IPS-18c (cell line): Measurements from ENCODE around the gene C2orf49.

Experiments used
- H3K4me3 ChIP-seq: 2 replicates; pipeline ENCODE4 v1.7.0; 2013; ENCODE audit warnings: low read depth, mild to moderate bottlenecking, low read length, moderate library complexity; ENCODE audit not compliant: insufficient read depth
- H3K9me3 ChIP-seq: one replicate; pipeline ENCODE4 v1.6.1; 2013; ENCODE audit warnings: mild to moderate bottlenecking, low read length, moderate library complexity; ENCODE audit not compliant: control insufficient read depth, insufficient read depth

C2orf49 gene

DNA sequence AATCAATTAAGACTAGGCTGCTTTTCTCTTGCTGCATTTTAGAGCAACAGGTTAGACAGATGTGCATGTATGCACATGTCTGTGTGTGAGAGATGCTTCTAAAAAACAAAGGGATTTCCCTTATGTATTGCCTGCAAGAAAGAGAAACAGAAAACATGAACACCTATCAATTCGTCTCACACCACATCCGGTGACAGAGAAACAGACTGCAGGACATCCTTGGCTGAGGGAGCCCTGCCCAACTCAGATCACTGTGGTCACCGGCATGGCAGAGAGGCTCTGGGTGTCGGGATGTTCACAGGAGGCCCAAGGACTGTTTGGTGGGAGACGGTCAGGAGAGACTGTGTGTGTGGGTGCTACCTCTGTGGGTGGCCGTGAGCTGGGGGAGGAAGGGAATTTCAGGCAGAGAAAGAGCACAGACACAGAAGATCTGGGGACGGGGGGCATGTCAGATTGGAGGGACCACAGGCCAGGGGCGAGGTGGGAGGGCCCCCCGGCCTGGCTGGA is 36.6 kb downstream of the C2orf49 start:
- H3K9me3 ChIP-seq = no peaks in the 10 kb centered on the region
- no peak overlapping the region for H3K4me3 ChIP-seq

DNA sequence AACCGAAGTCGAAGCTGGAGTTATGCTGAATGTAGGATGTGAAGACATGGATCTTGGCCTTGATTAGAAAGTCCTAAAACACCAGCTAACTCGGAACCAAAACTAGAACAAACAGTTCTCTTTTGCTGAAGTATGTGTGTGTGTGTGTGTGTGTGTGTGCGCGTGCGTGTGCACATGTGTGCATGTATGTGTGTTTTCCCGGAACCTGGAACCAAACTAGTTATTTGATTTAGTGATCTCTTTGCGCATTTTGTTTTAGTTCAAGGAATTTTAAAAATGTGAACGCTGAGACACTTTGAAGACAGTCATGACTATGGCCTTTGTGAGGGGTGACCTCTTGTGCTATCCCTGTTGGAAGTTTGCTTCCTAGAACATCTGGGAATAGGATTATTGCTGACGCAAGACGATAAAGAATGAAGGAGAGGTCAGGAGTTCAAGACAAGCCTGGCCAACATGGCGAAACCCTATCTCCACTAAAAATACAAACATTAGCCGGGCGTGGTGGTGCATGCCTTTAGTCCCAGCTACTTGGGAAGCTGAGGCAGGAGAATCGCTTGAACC is 37.7 kb downstream of the C2orf49 start:
- Histone ChIP-seq H3K4me3 (no peak overlapping the region), H3K9me3 (no peaks in the 10 kb centered on the region)

GRCh38 chr2:105376010-105376409 is 38.7 kb downstream of the C2orf49 start:
- no peaks in the 10 kb centered on the region for H3K9me3 ChIP-seq
- no peak overlapping the region for H3K4me3 ChIP-seq

GRCh38 chr2:105376789-105377240 is 39.5 kb downstream of the C2orf49 start:
- H3K9me3 ChIP-seq = no peaks in the 10 kb centered on the region
- no peak overlapping the region for H3K4me3 ChIP-seq

- H3K4me3 ChIP-seq = no peak overlapping the region
- H3K9me3 ChIP-seq = no peaks in the 10 kb centered on the region
Measured at GRCh38 chr2:105377871-105378270, 40.5 kb downstream of the C2orf49 start.

DNA sequence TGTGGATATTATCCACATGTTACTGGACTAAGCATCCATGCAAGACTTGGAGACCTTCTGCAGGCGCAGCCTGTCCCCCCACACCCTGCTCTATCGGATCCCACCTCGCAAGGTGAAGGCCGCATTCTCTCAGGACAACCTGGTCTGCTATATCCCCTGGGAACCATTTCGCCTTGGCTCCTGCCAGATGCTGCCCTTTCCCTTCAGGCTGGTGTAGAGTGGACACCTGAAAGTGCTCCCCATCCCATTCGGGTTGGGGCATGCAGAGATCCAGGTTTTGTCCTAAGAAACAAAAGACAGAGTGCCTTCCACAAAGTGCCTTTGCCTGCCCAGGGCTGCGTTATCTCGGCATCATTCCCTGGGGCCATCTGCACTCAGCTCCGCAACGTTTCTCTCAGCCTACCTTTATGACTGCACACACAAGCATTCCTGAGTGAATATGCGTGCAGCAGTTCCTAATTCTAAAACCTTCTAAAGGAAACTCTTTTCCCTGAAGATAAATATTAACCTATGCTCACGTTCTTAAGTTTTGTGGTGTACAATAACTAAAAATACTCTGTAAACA is 41.0 kb downstream of the C2orf49 start:
- no peak overlapping the region for H3K4me3 ChIP-seq

GRCh38 chr2:105378921-105379383 is 41.6 kb downstream of the C2orf49 start:
- Histone ChIP-seq H3K9me3 (no peaks in the 10 kb centered on the region), H3K4me3 (no peak overlapping the region)

More for the DNA sequence above, 41.0 kb downstream of the C2orf49 start:
- no peaks in the 10 kb centered on the region for H3K9me3 ChIP-seq

DNA sequence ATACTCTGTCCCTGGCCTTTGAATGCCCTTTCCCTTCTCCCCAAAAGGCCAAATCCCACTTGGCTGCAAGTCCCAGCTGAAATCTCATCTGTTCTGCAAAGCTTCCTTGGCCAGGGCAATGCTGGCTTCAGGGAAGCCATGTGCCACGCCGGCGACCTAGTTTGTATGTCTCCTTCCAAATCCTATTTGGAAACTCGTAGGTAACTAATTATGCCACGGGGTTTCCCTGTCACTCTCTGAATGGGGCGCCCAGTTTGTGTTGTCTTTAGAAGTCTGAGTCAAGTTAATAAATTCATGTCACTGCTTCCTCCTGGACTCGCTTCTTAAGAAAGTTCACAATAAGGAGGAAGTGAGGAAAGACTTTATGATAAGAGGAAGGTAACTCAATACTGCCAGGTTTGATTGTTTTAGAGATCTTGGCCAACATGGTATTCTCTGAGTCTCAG is 42.4 kb downstream of the C2orf49 start:
- no peaks in the 10 kb centered on the region for H3K9me3 ChIP-seq
- no peak overlapping the region for H3K4me3 ChIP-seq

DNA sequence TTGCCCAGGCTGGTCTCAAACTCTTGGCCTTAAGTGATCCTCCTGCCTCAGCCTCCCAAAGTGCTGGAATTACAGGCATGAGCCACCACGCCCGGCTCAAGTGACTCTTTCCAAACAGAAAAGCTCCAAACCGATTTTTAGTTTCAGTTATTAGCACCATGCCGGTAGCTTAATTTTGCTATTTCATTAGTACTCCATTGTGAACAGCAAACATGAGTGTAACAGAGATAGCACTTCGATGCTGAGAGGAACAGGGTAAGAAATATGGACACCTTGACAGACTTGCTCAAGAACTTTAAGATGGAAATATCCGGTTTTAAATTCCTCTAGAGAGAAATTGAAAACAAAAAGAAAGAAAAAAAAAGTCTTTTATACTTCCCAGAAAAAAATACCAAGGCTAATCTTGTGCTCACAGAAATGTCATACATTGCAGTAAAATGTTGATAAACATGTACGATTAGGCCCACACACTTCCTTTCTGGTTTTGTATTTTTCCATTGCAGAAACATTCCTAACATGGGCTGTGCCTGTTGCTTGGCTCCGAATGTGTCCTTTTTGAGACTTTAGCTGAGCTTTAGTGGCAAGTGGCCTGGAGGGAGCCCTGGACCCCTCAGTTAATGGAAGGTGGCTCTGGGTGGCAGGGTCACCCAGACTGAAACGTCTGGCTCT is 43.2 kb downstream of the C2orf49 start:
- Histone ChIP-seq H3K9me3 (no peaks in the 10 kb centered on the region), H3K4me3 (no peak overlapping the region)

- no peak overlapping the region for H3K4me3 ChIP-seq
- no peaks in the 10 kb centered on the region for H3K9me3 ChIP-seq
Measured at GRCh38 chr2:105381101-105381668, 43.8 kb downstream of the C2orf49 start.

GRCh38 chr2:105382177-105382576 is 44.8 kb downstream of the C2orf49 start:
- H3K9me3 ChIP-seq = no peaks in the 10 kb centered on the region
- H3K4me3 ChIP-seq = no peak overlapping the region

GRCh38 chr2:105383432-105384166 is 46.3 kb downstream of the C2orf49 start:
- Histone ChIP-seq H3K4me3 (no peak overlapping the region), H3K9me3 (no peaks in the 10 kb centered on the region)

DNA sequence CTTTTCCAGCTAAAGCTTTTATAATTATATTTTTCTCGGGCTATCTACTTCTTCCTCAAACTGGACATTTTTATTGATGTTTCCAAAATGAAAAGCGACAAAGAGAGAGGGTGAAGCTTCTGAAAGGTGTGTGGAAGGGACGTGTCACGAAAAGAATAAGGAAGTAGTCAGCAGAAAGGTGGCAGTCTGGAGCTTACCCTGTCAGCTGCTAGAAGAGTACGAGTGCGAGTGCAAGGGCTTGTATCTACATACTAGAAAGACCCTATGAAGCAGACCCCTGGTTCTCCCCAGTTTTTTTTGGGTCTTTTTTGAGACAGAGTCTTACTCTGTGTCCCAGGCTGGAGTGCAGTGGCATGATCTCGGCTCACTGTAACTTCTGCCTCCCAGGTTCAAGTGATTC is 46.9 kb downstream of the C2orf49 start:
- H3K9me3 ChIP-seq = no peaks in the 10 kb centered on the region
- H3K4me3 ChIP-seq = no peak overlapping the region

GRCh38 chr2:105384861-105385260 is 47.5 kb downstream of the C2orf49 start:
- Histone ChIP-seq H3K9me3 (no peaks in the 10 kb centered on the region), H3K4me3 (no peak overlapping the region)

- Histone ChIP-seq H3K9me3 (no peaks in the 10 kb centered on the region), H3K4me3 (no peak overlapping the region)
Measured at GRCh38 chr2:105385731-105386540, 48.6 kb downstream of the C2orf49 start.

- Histone ChIP-seq H3K9me3 (no peaks in the 10 kb centered on the region), H3K4me3 (no peak overlapping the region)
Measured at GRCh38 chr2:105387225-105387624, 49.9 kb downstream of the C2orf49 start.

- no peak overlapping the region for H3K4me3 ChIP-seq
- H3K9me3 ChIP-seq = no peaks in the 10 kb centered on the region
Measured at GRCh38 chr2:105388971-105389381, 51.6 kb downstream of the C2orf49 start.
